Activated CD4-positive, CD25-positive, alpha-beta regulatory T cell (primary cell): ENCODE results near the gene WASHC4.

Experiments
- DNase-seq, 4 experiments: peaks; one replicate each; lab custom pipeline; 2025; lab: John Stamatoyannopoulos, UW

WASHC4 gene

GRCh38 chr12:105209091-105209490, 101.6 kb downstream of the WASHC4 start:
- no peak for DNase-seq

DNA sequence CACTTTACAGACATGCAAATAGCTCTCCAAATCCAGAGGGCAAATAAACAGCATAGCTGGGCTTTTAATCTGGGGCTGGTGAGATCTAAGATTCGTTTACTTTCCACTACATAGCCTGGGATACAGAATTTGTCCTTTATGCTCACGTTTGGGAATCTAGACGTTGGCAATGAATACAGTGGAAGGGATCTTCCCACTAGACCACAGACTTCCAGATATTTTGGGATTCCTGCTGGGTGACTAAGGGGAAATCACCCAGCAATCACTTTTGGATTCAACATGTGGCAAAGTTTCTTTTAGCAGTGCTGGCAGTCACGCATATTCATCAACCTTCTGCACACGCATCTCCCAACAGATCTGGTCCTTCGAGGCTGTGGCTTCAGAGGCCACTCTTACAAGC, 104.9 kb downstream of the WASHC4 start:
- no peak for DNase-seq

DNA sequence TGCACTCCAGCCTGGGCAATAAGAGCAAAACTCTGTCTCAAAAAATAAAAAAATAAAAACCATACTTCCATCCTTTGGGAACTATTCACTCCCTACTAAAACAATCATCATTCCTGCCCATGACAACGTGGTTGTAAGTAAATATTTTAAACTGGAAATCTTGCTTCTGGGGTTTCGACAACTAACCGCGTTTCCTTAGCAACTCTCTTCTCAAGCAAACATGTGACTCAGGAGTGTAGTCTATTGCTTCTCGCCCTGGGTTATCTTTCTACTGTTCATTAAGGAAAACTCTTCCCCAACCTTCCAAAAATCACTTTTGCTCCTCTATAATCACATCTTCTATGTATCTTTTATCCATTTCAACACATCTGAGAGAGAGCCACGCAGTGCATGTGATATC, 106.6 kb downstream of the WASHC4 start:
- no peak for DNase-seq

GRCh38 chr12:105214670-105215375, 107.3 kb downstream of the WASHC4 start:
- DNase-seq = no peak

DNA sequence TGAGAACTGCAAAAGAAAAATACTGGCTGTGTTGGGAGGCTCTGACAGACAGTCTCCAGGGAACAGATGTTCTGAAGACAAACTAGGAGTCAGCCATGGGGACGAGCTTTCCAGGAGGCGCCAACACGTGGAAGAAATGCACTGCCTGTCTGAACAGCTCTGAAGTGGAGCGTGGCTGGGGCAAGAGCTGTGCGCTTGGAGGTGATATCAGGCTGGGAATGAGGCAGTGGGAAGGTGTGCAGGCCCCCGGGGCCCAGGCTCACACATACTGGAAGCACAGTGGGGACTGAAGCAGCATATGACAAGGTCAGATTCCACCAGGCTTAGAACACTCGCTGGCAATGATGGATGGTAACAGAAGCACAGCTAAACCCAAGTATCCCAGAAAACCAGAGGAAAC, 110.9 kb downstream of the WASHC4 start:
- no peak for DNase-seq
